ENCODE measurements around the gene AQP10.
"Not testable (repeated sequence)": the region's sequence is repeated elsewhere in the genome, so short reads cannot be mapped to it uniquely, and the experiment has no call there.

Gene AQP10

GRCh38 chr1:154344977-154345837 lies 24.3 kb downstream of the AQP10 start:
- DNase-seq (ENCODE audit: low spot score) = no peak

GRCh38 chr1:154346276-154346917 lies 25.5 kb downstream of the AQP10 start:
- no peak for DNase-seq (ENCODE audit: low spot score)

- DNase-seq (ENCODE audit: low spot score) = no peak
Measured at GRCh38 chr1:154347961-154348360, 27.1 kb downstream of the AQP10 start.

GRCh38 chr1:154348429-154349076 lies 27.7 kb downstream of the AQP10 start:
- DNase-seq (ENCODE audit: low spot score) = no peak

GRCh38 chr1:154349121-154349520 lies 28.2 kb downstream of the AQP10 start:
- DNase-seq (ENCODE audit: low spot score) = no peak

GRCh38 chr1:154350383-154350782 lies 29.5 kb downstream of the AQP10 start:
- DNase-seq (ENCODE audit: low spot score) = no peak

- DNase-seq (ENCODE audit: low spot score) = no peak
Measured at GRCh38 chr1:154351363-154352068, 30.6 kb downstream of the AQP10 start.

GRCh38 chr1:154352245-154352580 lies 31.3 kb downstream of the AQP10 start:
- DNase-seq (ENCODE audit: low spot score) = no peak

- no peak for DNase-seq (ENCODE audit: low spot score)
Measured at GRCh38 chr1:154352581-154353459, 31.9 kb downstream of the AQP10 start.

- no peak for DNase-seq (ENCODE audit: low spot score)
Measured at GRCh38 chr1:154353460-154353904, 32.6 kb downstream of the AQP10 start.

- no peak for DNase-seq (ENCODE audit: low spot score)
Measured at GRCh38 chr1:154353966-154354365, 33.1 kb downstream of the AQP10 start.

- no peak for DNase-seq (ENCODE audit: low spot score)
Measured at GRCh38 chr1:154358519-154358918, 37.6 kb downstream of the AQP10 start.

GRCh38 chr1:154360288-154360687 lies 39.4 kb downstream of the AQP10 start:
- no peak for DNase-seq (ENCODE audit: low spot score)

GRCh38 chr1:154360881-154361280 lies 40.0 kb downstream of the AQP10 start:
- DNase-seq (ENCODE audit: low spot score) = not testable (repeated sequence)

GRCh38 chr1:154361357-154361756 lies 40.5 kb downstream of the AQP10 start:
- no peak for DNase-seq (ENCODE audit: low spot score)

GRCh38 chr1:154371436-154371835 lies 50.5 kb downstream of the AQP10 start:
- DNase-seq (ENCODE audit: low spot score) = no peak

GRCh38 chr1:154373777-154374357 lies 53.0 kb downstream of the AQP10 start:
- DNase-seq (ENCODE audit: low spot score) = not testable (repeated sequence)
